ENCODE measurements around the gene ZNF681.

Gene ZNF681

GRCh38 chr19:23799321-23799720 is 40.6 kb upstream of the ZNF681 start:
- no peak for DNase-seq
- Histone ChIP-seq H3K27me3 (no peaks in the 10 kb centered on the region), H3K4me3 (ENCODE audit: low read depth, low read length) (no peak overlapping the region), H3K36me3 (no peaks in the 10 kb centered on the region), H3K4me1 (no peaks in the 10 kb centered on the region), H3K9me3 (no peaks in the 10 kb centered on the region)
- TF ChIP-seq, protein P1, sequence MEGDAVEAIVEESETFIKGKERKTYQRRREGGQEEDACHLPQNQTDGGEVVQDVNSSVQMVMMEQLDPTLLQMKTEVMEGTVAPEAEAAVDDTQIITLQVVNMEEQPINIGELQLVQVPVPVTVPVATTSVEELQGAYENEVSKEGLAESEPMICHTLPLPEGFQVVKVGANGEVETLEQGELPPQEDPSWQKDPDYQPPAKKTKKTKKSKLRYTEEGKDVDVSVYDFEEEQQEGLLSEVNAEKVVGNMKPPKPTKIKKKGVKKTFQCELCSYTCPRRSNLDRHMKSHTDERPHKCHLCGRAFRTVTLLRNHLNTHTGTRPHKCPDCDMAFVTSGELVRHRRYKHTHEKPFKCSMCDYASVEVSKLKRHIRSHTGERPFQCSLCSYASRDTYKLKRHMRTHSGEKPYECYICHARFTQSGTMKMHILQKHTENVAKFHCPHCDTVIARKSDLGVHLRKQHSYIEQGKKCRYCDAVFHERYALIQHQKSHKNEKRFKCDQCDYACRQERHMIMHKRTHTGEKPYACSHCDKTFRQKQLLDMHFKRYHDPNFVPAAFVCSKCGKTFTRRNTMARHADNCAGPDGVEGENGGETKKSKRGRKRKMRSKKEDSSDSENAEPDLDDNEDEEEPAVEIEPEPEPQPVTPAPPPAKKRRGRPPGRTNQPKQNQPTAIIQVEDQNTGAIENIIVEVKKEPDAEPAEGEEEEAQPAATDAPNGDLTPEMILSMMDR (IDR thresholded peaks at IDR 0.05; ENCODE audit: low read depth, low read length), result no peak

GRCh38 chr19:23795462-23795861 is 36.8 kb upstream of the ZNF681 start:
- H3K4me1 ChIP-seq, result no peaks in the 10 kb centered on the region
- DNase-seq, result no peak
- H3K27me3 ChIP-seq, result no peaks in the 10 kb centered on the region
- no peaks in the 10 kb centered on the region for H3K9me3 ChIP-seq
- no peak overlapping the region for H3K4me3 ChIP-seq (ENCODE audit: low read depth, low read length)
- no peaks in the 10 kb centered on the region for H3K36me3 ChIP-seq
- TF ChIP-seq, protein P1 (IDR thresholded peaks at IDR 0.05; ENCODE audit: low read depth, low read length), result no peak

GRCh38 chr19:23792784-23793183 is 34.1 kb upstream of the ZNF681 start:
- no peak for DNase-seq
- no peaks in the 10 kb centered on the region for H3K36me3 ChIP-seq
- H3K4me3 ChIP-seq (ENCODE audit: low read depth, low read length), result no peak overlapping the region
- H3K9me3 ChIP-seq, result no peaks in the 10 kb centered on the region
- TF ChIP-seq, protein P1 (IDR thresholded peaks at IDR 0.05; ENCODE audit: low read depth, low read length), result no peak
- H3K4me1 ChIP-seq, result no peaks in the 10 kb centered on the region
- H3K27me3 ChIP-seq, result no peaks in the 10 kb centered on the region

GRCh38 chr19:23790641-23791488 is 32.2 kb upstream of the ZNF681 start:
- no peaks in the 10 kb centered on the region for H3K4me1 ChIP-seq
- H3K27me3 ChIP-seq, result no peaks in the 10 kb centered on the region
- no peaks in the 10 kb centered on the region for H3K36me3 ChIP-seq
- DNase-seq, result no peak
- TF ChIP-seq, protein P1 (IDR thresholded peaks at IDR 0.05; ENCODE audit: low read depth, low read length), result no peak
- H3K4me3 ChIP-seq (ENCODE audit: low read depth, low read length), result no peak overlapping the region
- H3K9me3 ChIP-seq, result no peaks in the 10 kb centered on the region

DNA sequence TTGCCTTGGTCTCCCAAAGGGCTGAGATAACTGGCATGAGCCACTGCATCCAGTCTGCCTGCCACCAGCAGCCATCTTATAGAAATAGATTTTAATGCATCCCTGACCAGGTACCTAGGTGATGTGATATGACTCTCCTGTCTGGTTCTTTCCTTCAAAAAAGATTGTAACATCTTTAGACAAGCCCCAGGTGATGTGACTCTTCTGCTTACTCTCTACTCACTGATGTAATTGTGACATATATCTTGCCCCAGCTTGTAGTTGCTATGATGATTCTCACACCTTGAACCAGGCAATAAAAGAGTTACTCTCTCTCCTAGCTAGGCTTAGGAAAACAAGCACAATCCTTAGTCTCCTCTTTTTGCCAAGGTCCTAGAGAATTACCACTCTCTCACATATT is 30.6 kb upstream of the ZNF681 start:
- TF ChIP-seq, protein P1 (IDR thresholded peaks at IDR 0.05; ENCODE audit: low read depth, low read length), result no peak
- no peak overlapping the region for H3K4me3 ChIP-seq (ENCODE audit: low read depth, low read length)
- no peak for DNase-seq
- no peaks in the 10 kb centered on the region for H3K9me3 ChIP-seq
- H3K27me3 ChIP-seq, result no peaks in the 10 kb centered on the region
- no peaks in the 10 kb centered on the region for H3K36me3 ChIP-seq
- H3K4me1 ChIP-seq, result no peaks in the 10 kb centered on the region

GRCh38 chr19:23788411-23788810 is 29.7 kb upstream of the ZNF681 start:
- TF ChIP-seq, protein P1 (IDR thresholded peaks at IDR 0.05; ENCODE audit: low read depth, low read length), result no peak
- Histone ChIP-seq H3K4me3 (ENCODE audit: low read depth, low read length) (no peak overlapping the region), H3K4me1 (no peaks in the 10 kb centered on the region), H3K36me3 (no peaks in the 10 kb centered on the region), H3K9me3 (no peaks in the 10 kb centered on the region), H3K27me3 (no peaks in the 10 kb centered on the region)
- no peak for DNase-seq
